ENCODE results near the gene BOK. TPM values are rescaled to one million over a fixed set of nuclear protein-coding genes. Genes with fewer than 3 reads are reported as not detected.

The BOK gene
- total and polyA plus RNA-seq, 2 of the 13 experiments (the other 11 are each of a cell fraction or from before 2014, with no cell fraction given) = 35.5 to 39.2 TPM

DNA sequence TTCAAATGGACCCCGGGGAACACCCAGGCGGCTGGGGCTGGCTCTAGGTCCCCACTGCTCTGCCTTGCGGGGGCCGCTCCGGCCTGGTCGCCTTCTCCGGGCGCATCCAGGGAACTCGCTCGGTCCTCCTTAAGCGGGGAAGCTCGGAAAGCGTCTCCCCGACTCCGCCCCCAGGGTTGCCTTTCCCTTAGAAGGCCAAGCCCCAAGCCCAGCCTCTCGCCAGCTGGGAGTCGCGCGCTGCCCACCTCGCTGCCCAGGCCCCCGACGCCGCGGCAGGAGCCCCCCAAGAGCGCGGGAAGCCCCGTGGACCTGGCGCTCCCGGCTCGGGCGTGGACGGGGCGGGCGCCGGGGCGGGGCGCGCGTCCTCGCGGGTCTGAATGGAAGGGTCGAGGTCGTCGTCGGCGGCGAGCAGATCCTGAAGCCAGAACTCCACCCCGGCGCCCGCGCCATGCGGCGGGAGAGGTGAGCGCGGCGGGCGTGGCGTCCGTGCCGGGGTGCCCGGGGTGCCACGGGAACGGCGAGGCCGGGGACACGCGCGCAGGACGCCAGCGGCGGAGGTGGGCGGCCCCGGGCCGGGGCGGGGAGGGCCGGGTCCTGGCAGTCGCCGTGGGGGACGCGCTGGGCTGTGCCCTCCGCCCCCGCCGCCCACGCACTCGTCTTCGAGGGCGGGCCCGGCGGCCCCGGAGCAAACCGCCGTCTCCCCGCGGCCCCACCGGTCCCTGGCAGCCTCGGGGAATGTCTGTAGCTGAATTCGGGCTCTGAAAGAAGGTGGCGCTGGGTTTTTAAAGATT, at the start of gene BOK (continued):
- TF ChIP-seq TEF (CRISPR knock-in tag; IDR thresholded peaks at IDR 0.05) = no peak
- TF ChIP-seq MIER3 (CRISPR knock-in tag; IDR thresholded peaks at IDR 0.05; ENCODE audit: borderline replicate concordance) = no peak
- no peak for TF ChIP-seq HMG20A (CRISPR knock-in tag; IDR thresholded peaks at IDR 0.05; ENCODE audit: borderline replicate concordance)
- no peak for TF ChIP-seq MTF1 (CRISPR knock-in tag; IDR thresholded peaks at IDR 0.05)
- no peak for TF ChIP-seq ZNF329 (CRISPR knock-in tag; IDR thresholded peaks at IDR 0.05; ENCODE audit: low read depth)
- no peak for TF ChIP-seq THYN1 (CRISPR knock-in tag; IDR thresholded peaks at IDR 0.05; ENCODE audit: borderline replicate concordance, low read depth)
- TF ChIP-seq RBAK (CRISPR knock-in tag; IDR thresholded peaks at IDR 0.05) = no peak
- peak; percentile 58; the same call in 1 of the 2 replicates for TF ChIP-seq HOXA3 (CRISPR knock-in tag; IDR thresholded peaks at IDR 0.05)
- TF ChIP-seq MTA3 (CRISPR knock-in tag; IDR thresholded peaks at IDR 0.05) = no peak
- TF ChIP-seq ZNF136 (CRISPR knock-in tag; IDR thresholded peaks at IDR 0.05; ENCODE audit: low read depth) = no peak
- TF ChIP-seq ZNF468 (CRISPR knock-in tag; IDR thresholded peaks at IDR 0.05) = no peak
- TF ChIP-seq ZNF777 (CRISPR knock-in tag; IDR thresholded peaks at IDR 0.05) = peak; percentile 98
- TF ChIP-seq BRCA1 (CRISPR knock-in tag; IDR thresholded peaks at IDR 0.05) = no peak
- no peak for TF ChIP-seq NFE2 (CRISPR knock-in tag; IDR thresholded peaks at IDR 0.05)
- no peak for TF ChIP-seq ZNF333 (CRISPR knock-in tag; IDR thresholded peaks at IDR 0.05; ENCODE audit: borderline replicate concordance)
- TF ChIP-seq REPIN1 (CRISPR knock-in tag; IDR thresholded peaks at IDR 0.05; ENCODE audit: borderline replicate concordance, low read depth) = no peak
- no peak for TF ChIP-seq DBP (CRISPR knock-in tag; IDR thresholded peaks at IDR 0.05; ENCODE audit: not compliant biosample characterization)
- no peak for TF ChIP-seq AKNA (CRISPR knock-in tag; IDR thresholded peaks at IDR 0.05; ENCODE audit: borderline replicate concordance)
- TF ChIP-seq IKZF1 (IDR thresholded peaks at IDR 0.05) = no peak
- TF ChIP-seq KDM2A (CRISPR knock-in tag; IDR thresholded peaks at IDR 0.05; ENCODE audit: borderline replicate concordance, low read depth) = peak; percentile 74
